ENCODE data around the gene AREG.

Gene AREG

DNA sequence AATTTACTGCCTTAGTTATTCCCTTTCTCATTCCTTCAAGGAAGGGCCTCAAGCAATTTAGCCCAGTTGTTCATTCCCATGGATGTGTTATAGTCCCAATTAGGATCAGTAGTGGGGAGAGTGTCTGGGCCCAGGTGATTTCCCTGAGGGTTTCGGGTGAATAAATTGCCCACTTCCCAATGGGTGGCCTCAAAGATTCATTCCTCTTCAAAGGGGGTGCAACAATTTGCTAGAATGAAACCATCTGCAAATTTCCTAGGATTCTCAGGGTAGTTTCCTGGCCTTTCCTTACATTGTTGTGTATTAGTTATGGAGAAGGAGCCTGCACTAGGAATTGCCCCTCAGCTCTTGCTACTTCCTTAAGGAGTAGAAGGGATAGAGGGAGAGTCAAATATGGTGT is 6.3 kb upstream of the AREG start:
- no peak for TF ChIP-seq CTCF (IDR thresholded peaks at IDR 0.05; ENCODE audit: poor library complexity, severe bottlenecking)
- DNase-seq (ENCODE audit: low spot score): no peak
- no peaks in the 10 kb centered on the region for H3K9me3 ChIP-seq (ENCODE audit: severe bottlenecking)
- peak overlapping the region; percentile 98 for H3K27ac ChIP-seq (ENCODE audit: poor library complexity, severe bottlenecking)
- peak; percentile 3; the same call in 1 of the 3 replicates for ATAC-seq (ENCODE audit: low read depth)
- H3K27me3 ChIP-seq (ENCODE audit: insufficient read depth, poor library complexity, severe bottlenecking): no peaks in the 10 kb centered on the region
- peaks cover 18% of the 10 kb centered on the region for H3K36me3 ChIP-seq (ENCODE audit: low read depth)
- peak overlapping the region; percentile 77 for H3K4me3 ChIP-seq (ENCODE audit: severe bottlenecking)
- H3K4me1 ChIP-seq (ENCODE audit: insufficient read depth, poor library complexity, severe bottlenecking): peaks cover 39% of the 10 kb centered on the region

DNA sequence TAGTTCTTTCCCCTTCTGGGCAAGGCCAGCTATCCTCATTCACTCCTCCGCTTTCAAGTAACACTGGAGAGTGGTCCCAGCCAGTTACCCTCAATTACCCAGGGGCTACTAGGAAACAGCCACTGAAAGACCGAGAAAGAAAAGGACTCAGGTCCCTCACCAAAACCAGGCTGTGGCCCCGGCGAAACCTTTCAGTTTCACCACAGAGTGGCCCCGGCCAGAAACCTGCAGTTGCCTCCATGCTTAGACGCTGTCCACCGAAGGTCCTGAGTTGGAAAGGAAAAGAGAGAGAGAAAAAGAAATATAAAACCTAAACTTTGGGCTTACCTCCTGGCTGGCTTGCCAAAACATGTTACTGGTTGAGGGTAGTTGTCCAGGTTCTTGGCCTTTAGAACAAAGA is 5.0 kb upstream of the AREG start:
- H3K4me3 ChIP-seq (ENCODE audit: severe bottlenecking): peak overlapping the region; percentile 77
- TF ChIP-seq CTCF (IDR thresholded peaks at IDR 0.05; ENCODE audit: poor library complexity, severe bottlenecking): no peak
- H3K4me1 ChIP-seq (ENCODE audit: insufficient read depth, poor library complexity, severe bottlenecking): peaks cover 40% of the 10 kb centered on the region
- H3K27me3 ChIP-seq (ENCODE audit: insufficient read depth, poor library complexity, severe bottlenecking): no peaks in the 10 kb centered on the region
- DNase-seq (ENCODE audit: low spot score): no peak
- no peak for ATAC-seq (ENCODE audit: low read depth)
- peaks cover 18% of the 10 kb centered on the region for H3K36me3 ChIP-seq (ENCODE audit: low read depth)
- peak overlapping the region; percentile 98 for H3K27ac ChIP-seq (ENCODE audit: poor library complexity, severe bottlenecking)
- H3K9me3 ChIP-seq (ENCODE audit: severe bottlenecking): no peaks in the 10 kb centered on the region

- Histone ChIP-seq H3K9me3 (ENCODE audit: severe bottlenecking) (no peaks in the 10 kb centered on the region), H3K4me1 (ENCODE audit: insufficient read depth, poor library complexity, severe bottlenecking) (peaks cover 40% of the 10 kb centered on the region), H3K27ac (ENCODE audit: poor library complexity, severe bottlenecking) (peak overlapping the region; percentile 98), H3K4me3 (ENCODE audit: severe bottlenecking) (peak overlapping the region; percentile 77), H3K36me3 (ENCODE audit: low read depth) (peaks cover 21% of the 10 kb centered on the region), H3K27me3 (ENCODE audit: insufficient read depth, poor library complexity, severe bottlenecking) (no peaks in the 10 kb centered on the region)
- peak; percentile 62 for ATAC-seq (ENCODE audit: low read depth)
- peak; percentile 83 for DNase-seq (ENCODE audit: low spot score)
- TF ChIP-seq CTCF (IDR thresholded peaks at IDR 0.05; ENCODE audit: poor library complexity, severe bottlenecking): no peak
These were observed 4.6 kb upstream of the AREG start for GRCh38 chr4:74440356-74440755.

- H3K36me3 ChIP-seq (ENCODE audit: low read depth): peaks cover 35% of the 10 kb centered on the region
- ATAC-seq (ENCODE audit: low read depth) (no peak), DNase-seq (ENCODE audit: low spot score) (no peak)
- H3K4me3 ChIP-seq (ENCODE audit: severe bottlenecking): no peak overlapping the region
- no peak for TF ChIP-seq CTCF (IDR thresholded peaks at IDR 0.05; ENCODE audit: poor library complexity, severe bottlenecking)
- peak overlapping the region; percentile 98 for H3K27ac ChIP-seq (ENCODE audit: poor library complexity, severe bottlenecking)
- peaks cover 40% of the 10 kb centered on the region for H3K4me1 ChIP-seq (ENCODE audit: insufficient read depth, poor library complexity, severe bottlenecking)
- H3K9me3 ChIP-seq (ENCODE audit: severe bottlenecking): no peaks in the 10 kb centered on the region
- H3K27me3 ChIP-seq (ENCODE audit: insufficient read depth, poor library complexity, severe bottlenecking): no peaks in the 10 kb centered on the region
These were observed 3.2 kb upstream of the AREG start for GRCh38 chr4:74441744-74442143.

- Histone ChIP-seq H3K4me1 (ENCODE audit: insufficient read depth, poor library complexity, severe bottlenecking) (peaks cover 36% of the 10 kb centered on the region), H3K27ac (ENCODE audit: poor library complexity, severe bottlenecking) (peak overlapping the region; percentile 98), H3K36me3 (ENCODE audit: low read depth) (peaks cover 63% of the 10 kb centered on the region), H3K9me3 (ENCODE audit: severe bottlenecking) (no peaks in the 10 kb centered on the region), H3K4me3 (ENCODE audit: severe bottlenecking) (peak overlapping the region; percentile 59), H3K27me3 (ENCODE audit: insufficient read depth, poor library complexity, severe bottlenecking) (no peaks in the 10 kb centered on the region)
- DNase-seq (ENCODE audit: low spot score): no peak
- TF ChIP-seq CTCF (IDR thresholded peaks at IDR 0.05; ENCODE audit: poor library complexity, severe bottlenecking): no peak
- ATAC-seq (ENCODE audit: low read depth): peak; percentile 20; the same call in 1 of the 3 replicates
These were observed 1.4 kb downstream of the AREG start for GRCh38 chr4:74446193-74446868.
